GM12873 (cell line): Measurements from ENCODE around the gene APOO.

ENCODE experiments used
- CTCF ChIP-seq: IDR thresholded peaks from 2 replicates; pipeline ENCODE4 v1.5.1; 2012; ENCODE audit warnings: low read depth, mild to moderate bottlenecking, moderate library complexity, low read length, control low read depth; ENCODE audit not compliant: insufficient read depth; ENCODE audit errors: missing control alignments

Gene APOO

GRCh38 chrX:23907498-23908218, at the start of gene APOO, which contains the start of gene CXorf58:
Gene APOO, minus strand, starts transcription at chrX:23907938. Its CDS starts 236 bp downstream, at chrX:23907702.
Gene CXorf58, plus strand, starts transcription at chrX:23908006. Its CDS starts 2,297 bp downstream, at chrX:23910303.
- TF ChIP-seq CTCF = peak; percentile 76

- TF ChIP-seq CTCF = no peak
Measured at GRCh38 chrX:23954396-23954795, 46.7 kb upstream of the APOO start.

GRCh38 chrX:23953908-23954269, 46.2 kb upstream of the APOO start:
- TF ChIP-seq CTCF = peak; percentile 23

- TF ChIP-seq CTCF = no peak
Measured at GRCh38 chrX:23952984-23953907, 45.5 kb upstream of the APOO start.

DNA sequence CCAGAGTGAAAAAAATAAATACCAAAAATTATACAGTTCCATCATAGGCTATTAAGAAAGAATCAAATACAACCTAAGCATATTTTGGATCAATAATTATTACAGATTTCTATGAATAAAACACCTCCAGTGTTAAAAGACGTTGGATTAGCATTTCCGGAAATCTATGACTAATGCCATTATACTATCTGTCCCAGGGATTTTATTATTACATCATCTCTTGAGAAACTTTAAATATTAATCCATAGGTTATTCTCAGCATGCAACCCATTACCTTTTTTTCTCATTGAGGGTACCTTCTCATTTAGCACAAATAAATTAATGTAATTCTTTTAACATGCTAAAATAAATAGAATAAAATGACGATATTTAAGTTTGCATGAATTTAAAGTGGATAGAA, 44.7 kb upstream of the APOO start:
- TF ChIP-seq CTCF = no peak

DNA sequence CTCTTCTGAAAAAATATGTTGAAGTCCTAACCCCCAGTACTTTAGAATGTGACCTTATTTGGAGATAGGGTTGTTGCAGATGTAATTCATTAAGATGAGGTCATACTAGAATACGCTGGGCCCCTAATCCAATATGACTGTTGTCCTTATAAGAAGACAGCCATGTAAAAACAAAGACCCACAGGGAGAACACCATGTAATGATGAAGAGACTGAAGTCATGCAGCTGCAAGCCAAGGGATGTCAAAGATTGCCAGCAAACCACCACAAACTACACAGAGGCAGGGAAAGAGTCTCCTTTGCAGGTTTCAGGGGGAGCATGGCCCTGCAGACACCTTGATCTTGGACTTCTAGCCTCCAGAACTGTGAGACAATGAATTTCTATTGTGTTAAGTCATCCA, 37.5 kb upstream of the APOO start:
- TF ChIP-seq CTCF = no peak

DNA sequence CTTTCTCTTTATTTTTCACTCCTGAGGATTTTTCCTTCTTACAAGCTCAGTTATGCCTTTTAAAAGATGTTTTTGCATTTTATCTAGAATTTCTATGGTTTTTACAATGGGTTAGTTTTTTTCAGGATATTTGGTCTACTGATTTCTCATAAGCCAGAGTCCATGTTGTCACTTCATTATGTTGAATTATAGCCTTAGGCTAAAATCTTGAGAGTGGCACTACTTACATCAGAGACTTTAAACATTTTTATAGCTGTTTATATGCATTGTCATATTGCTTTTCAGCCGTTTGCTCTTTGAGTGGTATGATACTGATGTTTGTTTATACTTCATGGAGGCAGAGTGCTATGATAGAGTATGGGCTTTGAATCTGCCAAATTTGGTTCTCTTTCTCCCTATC, 36.5 kb upstream of the APOO start:
- no peak for TF ChIP-seq CTCF
